Measurements from ENCODE around the gene NXPE1. TPM values are rescaled to one million over a fixed set of nuclear protein-coding genes. Genes with fewer than 3 reads are reported as not detected.

NXPE1 gene
- total RNA-seq, 1 donor from 2014 or later: not detected

DNA sequence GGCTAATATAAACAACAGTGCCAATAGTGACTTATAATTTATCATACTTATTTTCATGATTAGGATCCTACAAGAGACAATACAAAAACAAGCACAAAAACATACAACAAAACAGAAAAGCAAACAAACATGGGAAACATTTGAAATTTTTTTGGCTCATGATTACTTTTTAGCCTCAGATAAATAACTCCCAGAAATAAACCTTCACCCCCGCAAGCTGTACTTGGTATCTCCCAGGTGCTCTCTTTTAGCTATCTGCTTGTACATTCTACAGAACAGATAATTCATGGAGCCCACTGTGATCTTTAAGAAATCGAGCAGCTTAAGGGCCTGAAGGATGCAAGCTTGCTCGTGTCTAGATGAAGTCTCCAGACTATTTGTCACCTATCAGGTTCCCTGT, 35.0 kb upstream of the NXPE1 start:
- no peak for DNase-seq
- Mint-ChIP-seq H3K27me3 (no peaks in the 10 kb centered on the region), H3K36me3 (ENCODE audit: low read depth) (no peaks in the 10 kb centered on the region), H3K27ac (no peak overlapping the region), H3K9me3 (no peaks in the 10 kb centered on the region), H3K4me1 (no peaks in the 10 kb centered on the region), H3K4me3 (no peak overlapping the region)
- intact Hi-C loops (cut with micrococcal nuclease): no loop called here

- H3K27me3 Mint-ChIP-seq: no peaks in the 10 kb centered on the region
- intact Hi-C loops (cut with micrococcal nuclease): no loop called here
- H3K9me3 Mint-ChIP-seq: peaks cover 14% of the 10 kb centered on the region
- H3K27ac Mint-ChIP-seq: no peak overlapping the region
- no peaks in the 10 kb centered on the region for H3K4me1 Mint-ChIP-seq
- no peaks in the 10 kb centered on the region for H3K36me3 Mint-ChIP-seq (ENCODE audit: low read depth)
- no peak for DNase-seq
- H3K4me3 Mint-ChIP-seq: no peak overlapping the region
Observed at GRCh38 chr11:114587398-114587953, 27.8 kb upstream of the NXPE1 start.

DNA sequence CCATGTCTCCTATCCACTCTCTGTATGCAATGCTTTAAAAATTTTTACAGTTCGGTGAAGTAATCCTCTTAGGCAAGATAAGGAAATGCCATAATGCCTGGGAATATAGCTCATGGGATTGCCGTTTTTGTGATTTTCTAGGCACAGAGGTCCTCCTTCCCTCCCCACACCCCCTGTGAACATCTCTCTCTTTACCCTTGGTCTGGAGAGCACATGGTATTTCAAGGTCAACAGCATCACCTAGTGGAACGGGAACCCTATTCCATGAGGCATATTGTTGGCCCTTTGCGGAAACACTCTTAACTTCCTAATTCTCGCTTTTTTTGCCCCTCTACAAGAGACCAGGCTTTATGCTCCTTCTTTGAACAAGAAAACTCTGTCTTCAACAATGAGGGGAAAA, 27.1 kb upstream of the NXPE1 start:
- Mint-ChIP-seq H3K9me3 (peaks cover 14% of the 10 kb centered on the region), H3K4me3 (no peak overlapping the region), H3K36me3 (ENCODE audit: low read depth) (no peaks in the 10 kb centered on the region), H3K27me3 (no peaks in the 10 kb centered on the region), H3K27ac (no peak overlapping the region), H3K4me1 (no peaks in the 10 kb centered on the region)
- no peak for DNase-seq
- intact Hi-C loops (cut with micrococcal nuclease): no loop called here

- Mint-ChIP-seq H3K27me3 (peaks cover 2% of the 10 kb centered on the region), H3K4me1 (no peaks in the 10 kb centered on the region), H3K27ac (no peak overlapping the region), H3K4me3 (no peak overlapping the region), H3K9me3 (no peaks in the 10 kb centered on the region), H3K36me3 (ENCODE audit: low read depth) (no peaks in the 10 kb centered on the region)
- intact Hi-C loops (cut with micrococcal nuclease): no loop called here
- DNase-seq: no peak
Observed at GRCh38 chr11:114571712-114572111, 12.0 kb upstream of the NXPE1 start.

DNA sequence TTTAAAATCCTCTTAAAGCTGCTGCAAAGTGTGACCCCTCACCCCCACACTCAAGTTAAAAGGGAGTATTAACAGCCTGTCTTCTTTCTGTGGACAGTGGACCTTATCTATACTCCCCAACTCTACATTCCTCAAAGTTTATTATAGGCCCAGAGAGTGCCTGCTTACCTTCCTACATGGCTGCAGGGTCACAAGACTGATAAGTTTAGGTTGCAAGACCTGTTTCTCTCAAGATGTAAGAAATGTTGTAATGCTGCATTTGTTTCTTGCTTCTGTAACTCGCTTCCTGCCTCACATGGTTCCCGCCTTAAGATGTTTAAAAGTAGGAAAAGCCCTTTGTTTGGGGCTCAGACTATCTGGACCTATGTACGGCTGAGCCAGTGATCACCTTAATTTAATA, 10.1 kb upstream of the NXPE1 start:
- Mint-ChIP-seq H3K27me3 (peaks cover 2% of the 10 kb centered on the region), H3K36me3 (ENCODE audit: low read depth) (no peaks in the 10 kb centered on the region), H3K9me3 (no peaks in the 10 kb centered on the region), H3K4me3 (no peak overlapping the region), H3K4me1 (no peaks in the 10 kb centered on the region), H3K27ac (no peak overlapping the region)
- intact Hi-C loops (cut with micrococcal nuclease): no loop called here
- DNase-seq: no peak

DNA sequence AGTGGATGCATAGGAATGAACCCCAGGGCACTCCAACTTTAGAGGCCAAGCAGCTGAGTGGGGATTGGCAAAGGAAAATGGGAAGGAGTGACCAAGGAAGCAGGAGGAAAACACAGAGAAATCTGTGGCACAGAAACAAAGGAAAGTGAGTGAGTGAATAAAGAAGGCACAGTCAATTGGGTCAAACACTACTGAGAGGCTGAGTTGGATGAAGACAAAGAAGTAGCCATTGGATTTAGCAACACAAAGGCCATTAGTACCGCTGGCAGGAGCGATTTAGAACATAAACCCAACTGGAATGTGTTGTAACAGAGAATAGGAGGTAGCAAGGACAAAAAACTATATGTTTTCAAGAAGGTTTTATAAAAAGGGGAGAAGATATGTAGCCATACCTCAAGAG, 6.6 kb upstream of the NXPE1 start:
- no peak overlapping the region for H3K4me3 Mint-ChIP-seq
- H3K27ac Mint-ChIP-seq: no peak overlapping the region
- DNase-seq: no peak
- no peaks in the 10 kb centered on the region for H3K9me3 Mint-ChIP-seq
- H3K4me1 Mint-ChIP-seq: peaks cover 3% of the 10 kb centered on the region
- H3K36me3 Mint-ChIP-seq (ENCODE audit: low read depth): no peaks in the 10 kb centered on the region
- intact Hi-C loops (cut with micrococcal nuclease): no loop called here
- no peaks in the 10 kb centered on the region for H3K27me3 Mint-ChIP-seq

GRCh38 chr11:114564831-114565230, 5.2 kb upstream of the NXPE1 start:
- Mint-ChIP-seq H3K4me1 (peaks cover 3% of the 10 kb centered on the region), H3K27ac (no peak overlapping the region), H3K9me3 (no peaks in the 10 kb centered on the region), H3K27me3 (peaks cover 2% of the 10 kb centered on the region), H3K4me3 (no peak overlapping the region), H3K36me3 (ENCODE audit: low read depth) (no peaks in the 10 kb centered on the region)
- DNase-seq: no peak
- intact Hi-C loops (cut with micrococcal nuclease): no loop called here

DNA sequence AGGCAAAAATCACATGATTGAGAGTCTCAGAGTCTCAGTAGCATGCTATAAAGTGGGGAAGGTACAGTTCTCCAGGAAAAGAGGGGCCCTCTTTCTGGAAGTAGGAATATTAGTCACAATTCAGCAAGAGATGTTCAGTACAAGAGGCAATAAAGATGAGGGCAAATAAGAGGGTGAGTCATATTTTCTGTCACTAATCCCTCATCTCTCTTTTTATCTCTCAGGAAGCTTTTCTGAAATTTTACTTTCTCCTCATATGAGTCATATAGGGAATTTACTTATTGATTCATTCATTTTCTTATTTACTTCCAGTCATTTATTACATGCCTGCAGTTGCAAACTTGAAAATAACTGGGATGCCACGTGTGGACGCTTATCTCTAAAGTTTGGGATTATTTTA, 3.4 kb upstream of the NXPE1 start:
- H3K27me3 Mint-ChIP-seq: peaks cover 6% of the 10 kb centered on the region
- H3K4me1 Mint-ChIP-seq: peaks cover 3% of the 10 kb centered on the region
- H3K9me3 Mint-ChIP-seq: no peaks in the 10 kb centered on the region
- intact Hi-C loops (cut with micrococcal nuclease): no loop called here
- DNase-seq: no peak
- no peak overlapping the region for H3K4me3 Mint-ChIP-seq
- H3K36me3 Mint-ChIP-seq (ENCODE audit: low read depth): no peaks in the 10 kb centered on the region
- H3K27ac Mint-ChIP-seq: no peak overlapping the region

- intact Hi-C loops (cut with micrococcal nuclease): no loop called here
- H3K36me3 Mint-ChIP-seq (ENCODE audit: low read depth): no peaks in the 10 kb centered on the region
Observed at GRCh38 chr11:114562166-114562916, 2.7 kb upstream of the NXPE1 start.

GRCh38 chr11:114556135-114556534, 3.5 kb downstream of the NXPE1 start:
- H3K4me1 Mint-ChIP-seq: no peaks in the 10 kb centered on the region
- H3K27me3 Mint-ChIP-seq: peaks cover 10% of the 10 kb centered on the region
- H3K36me3 Mint-ChIP-seq (ENCODE audit: low read depth): no peaks in the 10 kb centered on the region
- no peak overlapping the region for H3K4me3 Mint-ChIP-seq
- intact Hi-C loops (cut with micrococcal nuclease): no loop called here
- no peak overlapping the region for H3K27ac Mint-ChIP-seq
- H3K9me3 Mint-ChIP-seq: no peaks in the 10 kb centered on the region
- no peak for DNase-seq

More at GRCh38 chr11:114562166-114562916, 2.7 kb upstream of the NXPE1 start:
- Mint-ChIP-seq H3K9me3 (no peaks in the 10 kb centered on the region), H3K4me1 (peaks cover 3% of the 10 kb centered on the region), H3K27ac (no peak overlapping the region), H3K4me3 (no peak overlapping the region), H3K27me3 (peaks cover 6% of the 10 kb centered on the region)
- no peak for DNase-seq

DNA sequence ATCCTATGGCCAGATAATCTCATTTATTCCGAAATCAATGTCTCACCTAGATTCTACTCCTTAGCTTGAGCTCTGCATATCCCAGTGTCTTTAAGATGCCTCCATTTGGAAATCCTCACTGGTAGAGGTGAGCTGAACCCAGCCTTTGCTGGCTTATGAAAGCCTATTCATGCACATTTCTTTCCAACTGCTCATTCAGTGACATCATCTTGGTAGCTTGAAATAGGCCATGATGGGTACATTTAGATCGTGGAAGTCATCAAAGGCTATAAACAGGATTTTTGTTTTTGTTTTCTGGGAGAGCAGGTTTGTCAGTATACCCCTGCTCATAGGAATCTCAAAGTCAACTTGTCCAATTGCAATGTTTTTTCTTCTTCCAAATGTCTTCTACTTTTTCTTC, 6.0 kb downstream of the NXPE1 start:
- Mint-ChIP-seq H3K4me1 (no peaks in the 10 kb centered on the region), H3K4me3 (no peak overlapping the region)

DNA sequence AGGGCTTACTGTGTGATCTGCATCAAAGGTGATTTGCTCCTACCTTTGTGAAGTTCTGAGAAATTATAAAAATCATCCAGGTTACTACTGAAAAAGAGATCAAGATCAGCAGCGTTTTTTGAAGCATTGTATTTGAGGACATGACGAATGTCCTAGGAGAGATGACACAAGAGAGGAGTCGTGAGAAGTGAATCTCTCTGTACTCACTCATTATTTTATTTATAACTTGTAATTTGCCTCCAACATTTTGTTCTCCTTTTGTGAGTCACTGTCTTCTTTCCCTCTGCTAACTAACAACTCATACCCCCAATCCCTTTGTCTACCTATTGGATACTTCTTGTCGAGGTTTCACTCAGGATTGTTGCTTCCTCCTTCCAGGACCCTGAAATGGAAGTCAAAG, 8.6 kb downstream of the NXPE1 start:
- no peaks in the 10 kb centered on the region for H3K4me1 Mint-ChIP-seq
- no peaks in the 10 kb centered on the region for H3K36me3 Mint-ChIP-seq (ENCODE audit: low read depth)
- no peaks in the 10 kb centered on the region for H3K9me3 Mint-ChIP-seq
- no peak for DNase-seq
- intact Hi-C loops (cut with micrococcal nuclease): no loop called here
- no peak overlapping the region for H3K27ac Mint-ChIP-seq
- peaks cover 5% of the 10 kb centered on the region for H3K27me3 Mint-ChIP-seq
- H3K4me3 Mint-ChIP-seq: no peak overlapping the region

More for the DNA sequence above, 6.0 kb downstream of the NXPE1 start:
- intact Hi-C loops (cut with micrococcal nuclease): no loop called here
- Mint-ChIP-seq H3K9me3 (no peaks in the 10 kb centered on the region), H3K36me3 (ENCODE audit: low read depth) (no peaks in the 10 kb centered on the region), H3K27ac (no peak overlapping the region), H3K27me3 (peaks cover 4% of the 10 kb centered on the region)
- DNase-seq: no peak

GRCh38 chr11:114525682-114526081, 34.0 kb downstream of the NXPE1 start:
- Mint-ChIP-seq H3K4me1 (no peaks in the 10 kb centered on the region), H3K36me3 (ENCODE audit: low read depth) (no peaks in the 10 kb centered on the region), H3K9me3 (peaks cover 5% of the 10 kb centered on the region), H3K4me3 (no peak overlapping the region), H3K27ac (no peak overlapping the region), H3K27me3 (no peaks in the 10 kb centered on the region)
- peak; percentile 14 for DNase-seq
- intact Hi-C loops (cut with micrococcal nuclease): no loop called here

GRCh38 chr11:114524122-114524521, 35.6 kb downstream of the NXPE1 start:
- peaks cover 5% of the 10 kb centered on the region for H3K9me3 Mint-ChIP-seq
- H3K36me3 Mint-ChIP-seq (ENCODE audit: low read depth): no peaks in the 10 kb centered on the region
- H3K27ac Mint-ChIP-seq: no peak overlapping the region
- peaks cover 2% of the 10 kb centered on the region for H3K27me3 Mint-ChIP-seq
- intact Hi-C loops (cut with micrococcal nuclease): no loop called here
- H3K4me3 Mint-ChIP-seq: no peak overlapping the region
- H3K4me1 Mint-ChIP-seq: no peaks in the 10 kb centered on the region
- DNase-seq: peak; percentile 6

DNA sequence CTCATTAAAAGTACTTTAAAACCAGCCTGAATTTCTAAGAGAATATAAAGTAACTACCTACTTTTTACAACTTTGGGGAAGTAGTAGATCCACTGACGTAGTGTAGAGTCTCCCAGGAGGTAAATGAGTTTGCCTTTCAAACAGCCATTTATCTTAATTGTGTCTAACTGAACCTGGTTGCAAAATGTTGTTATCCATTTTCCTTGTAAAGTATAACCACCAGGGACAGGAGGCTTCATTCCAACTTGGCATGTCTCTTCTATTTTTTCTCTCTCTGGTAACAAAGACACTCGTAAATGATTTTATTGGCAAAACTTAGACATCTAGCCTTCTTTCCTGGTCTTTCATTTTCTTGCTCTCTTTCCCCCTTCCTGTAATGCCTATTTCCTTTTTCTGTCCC, 36.9 kb downstream of the NXPE1 start:
- no peaks in the 10 kb centered on the region for H3K36me3 Mint-ChIP-seq (ENCODE audit: low read depth)
- H3K9me3 Mint-ChIP-seq: peaks cover 5% of the 10 kb centered on the region
- H3K4me1 Mint-ChIP-seq: no peaks in the 10 kb centered on the region
- intact Hi-C loops (cut with micrococcal nuclease): no loop called here
- H3K27ac Mint-ChIP-seq: no peak overlapping the region
- peaks cover 2% of the 10 kb centered on the region for H3K27me3 Mint-ChIP-seq
- peak; percentile 11 for DNase-seq
- H3K4me3 Mint-ChIP-seq: no peak overlapping the region
